EL (cell line): Measurements from ENCODE around the gene DDOST.

ENCODE experiments used
- DNase-seq: peaks from one replicate; pipeline ENCODE4 v3.0.0-alpha.2; 2016

Gene DDOST

GRCh38 chr1:20658166-20658915 is 2.8 kb downstream of the DDOST start:
- DNase-seq = no peak

DNA sequence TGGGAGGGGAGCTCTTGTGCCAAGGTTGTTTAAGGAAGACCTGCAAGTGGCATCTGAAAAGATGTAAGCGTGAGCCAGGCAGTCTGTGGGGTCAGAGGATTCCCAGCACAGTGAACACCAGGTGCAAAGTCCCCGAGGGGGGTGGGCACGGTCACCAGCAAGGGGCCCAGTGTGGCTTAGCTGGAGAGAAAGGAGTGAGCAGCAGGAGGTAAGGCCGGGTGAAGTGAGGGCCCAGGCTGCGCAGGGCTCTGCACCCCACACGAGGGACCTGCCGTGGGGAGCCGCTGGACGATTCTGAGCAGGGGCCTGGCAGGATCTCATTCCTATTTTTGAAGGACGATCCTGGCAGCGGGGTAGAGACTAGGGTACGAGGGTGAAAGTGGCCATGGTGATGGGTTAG is 4.1 kb downstream of the DDOST start:
- DNase-seq = no peak

GRCh38 chr1:20654104-20654690 is 7.0 kb downstream of the DDOST start:
- DNase-seq = no peak

GRCh38 chr1:20652300-20652699 is 8.9 kb downstream of the DDOST start:
- DNase-seq = no peak

DNA sequence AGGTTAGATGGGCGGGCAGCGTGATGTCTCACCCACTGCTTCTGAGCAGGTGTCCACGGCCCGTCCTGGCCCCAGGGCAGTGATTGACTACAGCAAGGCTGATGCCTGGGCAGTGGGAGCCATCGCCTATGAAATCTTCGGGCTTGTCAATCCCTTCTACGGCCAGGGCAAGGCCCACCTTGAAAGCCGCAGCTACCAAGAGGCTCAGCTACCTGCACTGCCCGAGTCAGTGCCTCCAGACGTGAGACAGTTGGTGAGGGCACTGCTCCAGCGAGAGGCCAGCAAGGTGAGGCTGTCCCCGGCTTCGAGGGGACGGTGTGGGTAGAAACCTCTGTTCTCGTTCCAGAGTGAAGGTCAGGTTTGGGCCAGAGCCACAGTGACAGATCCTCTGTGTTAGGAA is 12.2 kb downstream of the DDOST start:
- no peak for DNase-seq

DNA sequence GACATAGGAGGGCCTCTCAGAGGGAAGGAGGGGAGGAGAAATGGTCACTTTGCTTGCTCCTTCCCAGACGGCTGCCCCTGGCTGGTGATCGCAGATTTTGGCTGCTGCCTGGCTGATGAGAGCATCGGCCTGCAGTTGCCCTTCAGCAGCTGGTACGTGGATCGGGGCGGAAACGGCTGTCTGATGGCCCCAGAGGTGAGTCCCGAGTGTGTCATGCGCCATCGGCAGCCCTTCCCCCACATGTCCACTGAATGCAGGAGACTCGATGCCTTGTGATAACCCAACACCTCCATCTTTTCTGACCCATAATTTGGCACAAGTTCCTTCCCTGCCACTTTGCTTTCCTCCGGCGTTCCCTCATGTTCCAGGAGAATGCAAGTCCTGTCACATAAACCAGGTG is 12.7 kb downstream of the DDOST start:
- no peak for DNase-seq

DNA sequence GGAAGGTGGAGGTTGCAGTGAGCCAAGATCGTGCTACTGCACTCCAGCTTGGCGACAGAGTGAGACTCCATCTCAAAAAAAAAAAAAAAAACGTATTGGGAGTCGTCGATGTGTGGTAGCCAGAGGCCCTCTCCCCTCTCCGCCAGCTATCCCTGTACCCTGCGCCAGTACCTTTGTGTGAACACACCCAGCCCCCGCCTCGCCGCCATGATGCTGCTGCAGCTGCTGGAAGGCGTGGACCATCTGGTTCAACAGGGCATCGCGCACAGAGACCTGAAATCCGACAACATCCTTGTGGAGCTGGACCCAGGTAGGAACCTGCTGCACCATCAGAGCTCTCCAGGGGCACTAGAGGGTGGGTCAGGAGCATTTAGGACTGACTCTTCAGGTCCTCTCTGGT is 15.8 kb downstream of the DDOST start:
- no peak for DNase-seq

GRCh38 chr1:20644416-20644815 is 16.8 kb downstream of the DDOST start:
- DNase-seq = no peak

GRCh38 chr1:20643080-20643479 is 18.1 kb downstream of the DDOST start:
- DNase-seq = no peak

- DNase-seq = no peak
Observed at GRCh38 chr1:20641975-20642374, 19.2 kb downstream of the DDOST start.

GRCh38 chr1:20640183-20640597 is 21.0 kb downstream of the DDOST start:
- DNase-seq = peak; percentile 61

GRCh38 chr1:20636785-20637347 is 24.3 kb downstream of the DDOST start:
- no peak for DNase-seq

GRCh38 chr1:20634594-20635084 is 26.5 kb downstream of the DDOST start:
- peak; percentile 48 for DNase-seq

- no peak for DNase-seq
Observed at GRCh38 chr1:20634065-20634593, 27.0 kb downstream of the DDOST start.

DNA sequence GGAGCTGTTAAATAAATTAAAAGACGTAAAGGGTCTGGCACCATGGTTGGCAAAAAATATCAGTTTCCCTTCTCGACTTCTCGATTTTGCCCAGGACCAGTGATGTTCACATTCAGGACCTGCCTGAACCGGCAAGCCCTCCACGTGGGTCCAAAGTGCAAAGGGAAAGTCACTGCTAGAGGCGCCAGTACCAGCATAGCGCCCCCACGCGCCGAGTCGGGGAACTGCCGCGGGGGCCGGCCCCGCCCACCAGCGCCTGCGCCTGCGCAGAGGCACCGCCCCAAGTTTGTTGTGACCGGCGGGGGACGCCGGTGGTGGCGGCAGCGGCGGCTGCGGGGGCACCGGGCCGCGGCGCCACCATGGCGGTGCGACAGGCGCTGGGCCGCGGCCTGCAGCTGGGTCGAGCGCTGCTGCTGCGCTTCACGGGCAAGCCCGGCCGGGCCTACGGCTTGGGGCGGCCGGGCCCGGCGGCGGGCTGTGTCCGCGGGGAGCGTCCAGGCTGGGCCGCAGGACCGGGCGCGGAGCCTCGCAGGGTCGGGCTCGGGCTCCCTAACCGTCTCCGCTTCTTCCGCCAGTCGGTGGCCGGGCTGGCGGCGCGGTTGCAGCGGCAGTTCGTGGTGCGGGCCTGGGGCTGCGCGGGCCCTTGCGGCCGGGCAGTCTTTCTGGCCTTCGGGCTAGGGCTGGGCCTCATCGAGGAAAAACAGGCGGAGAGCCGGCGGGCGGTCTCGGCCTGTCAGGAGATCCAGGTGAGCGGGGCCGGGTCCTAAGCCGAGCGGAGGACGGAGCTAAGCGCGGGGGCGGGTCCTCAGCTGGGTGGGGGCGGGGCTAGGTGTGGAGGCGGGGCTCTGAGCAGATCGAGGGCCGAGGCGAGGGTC is 27.7 kb downstream of the DDOST start, which contains the start of gene PINK1:
Gene PINK1 (plus strand): TSS at position 269 of the 875 bp plus-strand sequence. CDS start 91 bp downstream, at position 360.
- peak; percentile 71 for DNase-seq

DNA sequence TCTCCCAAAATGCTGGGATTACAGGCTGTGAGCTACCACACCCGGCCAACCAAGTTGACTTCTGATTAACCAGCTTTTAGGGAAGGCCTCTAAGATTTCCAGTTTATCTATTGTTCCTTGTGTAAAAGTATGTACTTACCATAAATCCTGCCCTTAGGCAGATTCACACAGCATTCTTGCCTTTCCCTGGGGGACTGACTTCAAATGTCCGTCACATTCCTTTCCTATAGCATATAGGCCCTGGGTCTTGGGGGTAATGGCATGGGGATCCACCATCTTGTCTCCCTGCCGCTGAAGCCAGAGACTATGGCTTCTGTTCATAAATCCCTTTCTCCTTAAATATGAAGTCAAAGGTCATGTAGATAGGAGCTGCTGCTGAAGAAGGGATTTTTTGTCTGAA is 28.8 kb downstream of the DDOST start:
- no peak for DNase-seq

- no peak for DNase-seq
Observed at GRCh38 chr1:20630729-20631128, 30.4 kb downstream of the DDOST start.

GRCh38 chr1:20626524-20626923 is 34.6 kb downstream of the DDOST start:
- DNase-seq = no peak

- no peak for DNase-seq
Observed at GRCh38 chr1:20626098-20626427, 35.1 kb downstream of the DDOST start.

DNA sequence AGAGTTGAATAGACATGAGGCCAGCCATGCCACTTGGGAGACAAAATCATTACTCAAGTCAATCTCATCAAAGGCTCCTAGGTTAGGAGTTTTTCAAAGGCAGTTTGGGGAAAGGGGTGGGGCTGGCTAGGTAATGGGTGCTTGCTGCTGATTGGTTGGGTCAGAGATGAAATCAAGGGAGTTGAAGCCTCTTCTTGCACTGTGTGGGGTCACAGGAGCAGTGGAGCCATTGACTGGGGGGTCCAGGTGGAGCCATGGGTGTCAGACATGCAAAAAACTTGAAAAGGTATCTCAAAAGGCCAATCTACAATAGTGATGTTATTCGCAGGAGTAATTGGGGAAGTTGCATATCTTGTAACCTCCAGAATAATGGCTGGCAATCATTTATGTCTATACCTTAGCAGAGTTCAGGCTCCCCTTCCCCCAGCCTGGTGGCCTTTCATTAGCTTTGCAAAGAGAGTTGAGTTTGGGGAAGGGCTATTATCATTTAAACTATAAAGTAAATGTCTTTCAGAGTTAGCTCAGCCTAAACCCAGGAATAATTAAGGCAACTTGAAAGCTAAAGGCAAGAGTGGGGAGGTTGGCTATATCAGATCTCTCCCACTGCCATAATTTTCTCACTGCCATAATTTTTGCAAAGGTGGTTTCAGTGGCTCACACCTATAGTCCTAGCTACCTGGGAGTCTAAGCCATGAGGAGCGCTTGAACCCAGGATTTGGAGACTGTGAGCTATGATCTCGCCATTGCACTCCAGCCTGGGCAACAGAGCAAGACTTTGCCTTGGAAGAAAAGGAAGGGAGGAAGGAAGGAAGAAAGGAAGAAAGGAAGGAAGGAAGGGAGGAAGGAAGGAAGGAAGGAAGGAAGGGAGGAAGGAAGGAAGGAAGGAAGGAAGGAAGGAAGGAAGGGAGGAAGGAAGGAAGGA is 35.7 kb downstream of the DDOST start:
- no peak for DNase-seq

- no peak for DNase-seq
Observed at GRCh38 chr1:20624709-20625108, 36.5 kb downstream of the DDOST start.

DNA sequence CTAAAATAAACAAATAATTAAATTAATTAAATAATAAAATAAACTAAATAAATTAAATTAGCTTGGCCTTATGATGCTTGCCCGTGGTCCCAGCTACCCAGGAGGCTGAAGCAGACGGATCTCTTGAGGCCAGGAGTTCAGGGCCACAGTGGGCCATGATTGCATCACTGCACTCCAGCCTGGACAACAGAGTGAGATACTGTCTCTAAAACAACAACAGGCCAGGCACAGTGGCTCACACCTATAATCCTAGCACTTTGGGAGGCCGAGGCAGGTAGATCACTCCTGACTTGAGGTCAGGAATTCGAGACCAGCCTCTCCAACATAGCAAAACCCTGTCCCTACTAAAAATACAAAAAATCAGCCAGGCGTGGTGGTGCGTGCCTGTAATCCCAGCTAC is 40.2 kb downstream of the DDOST start:
- DNase-seq = no peak
